ENCODE data around the gene TBC1D9.

Gene TBC1D9

GRCh38 chr4:140697709-140698560 is 58.2 kb downstream of the TBC1D9 start:
- DNase-seq (ENCODE audit: low read depth), result no peak
- no peak for TF ChIP-seq CTCF (IDR thresholded peaks at IDR 0.05; ENCODE audit: low read length, missing control alignments)
- no peak overlapping the region for H3K4me3 ChIP-seq (replicated peaks; ENCODE audit: low read depth, low read length)

- H3K4me3 ChIP-seq (replicated peaks; ENCODE audit: low read depth, low read length), result no peak overlapping the region
- no peak for DNase-seq (ENCODE audit: low read depth)
- TF ChIP-seq CTCF (IDR thresholded peaks at IDR 0.05; ENCODE audit: low read length, missing control alignments), result no peak
Measured at GRCh38 chr4:140695483-140695882, 60.7 kb downstream of the TBC1D9 start.

- TF ChIP-seq CTCF (IDR thresholded peaks at IDR 0.05; ENCODE audit: low read length, missing control alignments), result no peak
- no peak overlapping the region for H3K4me3 ChIP-seq (replicated peaks; ENCODE audit: low read depth, low read length)
- DNase-seq (ENCODE audit: low read depth), result peak; percentile 57
Measured at GRCh38 chr4:140693562-140693961, 62.6 kb downstream of the TBC1D9 start.

GRCh38 chr4:140691369-140691768 is 64.8 kb downstream of the TBC1D9 start:
- no peak for TF ChIP-seq CTCF (IDR thresholded peaks at IDR 0.05; ENCODE audit: low read length, missing control alignments)
- peak; percentile 84 for DNase-seq (ENCODE audit: low read depth)
- no peak overlapping the region for H3K4me3 ChIP-seq (replicated peaks; ENCODE audit: low read depth, low read length)

- no peak for TF ChIP-seq CTCF (IDR thresholded peaks at IDR 0.05; ENCODE audit: low read length, missing control alignments)
- DNase-seq (ENCODE audit: low read depth), result no peak
- no peak overlapping the region for H3K4me3 ChIP-seq (replicated peaks; ENCODE audit: low read depth, low read length)
Measured at GRCh38 chr4:140690093-140690492, 66.1 kb downstream of the TBC1D9 start.

GRCh38 chr4:140689623-140690022 is 66.6 kb downstream of the TBC1D9 start:
- H3K4me3 ChIP-seq (replicated peaks; ENCODE audit: low read depth, low read length), result no peak overlapping the region
- no peak for DNase-seq (ENCODE audit: low read depth)
- TF ChIP-seq CTCF (IDR thresholded peaks at IDR 0.05; ENCODE audit: low read length, missing control alignments), result no peak
